Activated CD4-positive, alpha-beta T cell treated with anti-CD3 and anti-CD28 coated beads, Interleukin-2, amount 50 U/mL, for 1 hour (primary cell): ENCODE results near the gene CSNK2A1.

ENCODE experiments used
- DNase-seq: peaks from one replicate; pipeline ENCODE4 v3.0.0-alpha.2; 2020

Gene CSNK2A1

GRCh38 chr20:445514-446336 is 97.9 kb downstream of the CSNK2A1 start:
- no peak for DNase-seq

GRCh38 chr20:444862-445426 is 98.6 kb downstream of the CSNK2A1 start:
- no peak for DNase-seq

- no peak for DNase-seq
Observed at GRCh38 chr20:444117-444516, 99.5 kb downstream of the CSNK2A1 start.

- no peak for DNase-seq
Observed at GRCh38 chr20:443223-443775, 100.3 kb downstream of the CSNK2A1 start.

GRCh38 chr20:440636-441035 is 103.0 kb downstream of the CSNK2A1 start:
- DNase-seq = no peak

GRCh38 chr20:440148-440547 is 103.4 kb downstream of the CSNK2A1 start:
- DNase-seq = no peak

- DNase-seq = peak; percentile 52
Observed at GRCh38 chr20:438571-439469, 104.8 kb downstream of the CSNK2A1 start.

- DNase-seq = no peak
Observed at GRCh38 chr20:437787-438486, 105.7 kb downstream of the CSNK2A1 start.

- DNase-seq = no peak
Observed at GRCh38 chr20:436476-436875, 107.1 kb downstream of the CSNK2A1 start.

GRCh38 chr20:435558-435957 is 108.0 kb downstream of the CSNK2A1 start:
- no peak for DNase-seq

GRCh38 chr20:434661-435419 is 108.8 kb downstream of the CSNK2A1 start:
- DNase-seq = no peak

- DNase-seq = no peak
Observed at GRCh38 chr20:434221-434620, 109.4 kb downstream of the CSNK2A1 start.

GRCh38 chr20:433300-433975 is 110.2 kb downstream of the CSNK2A1 start:
- peak; percentile 40 for DNase-seq

GRCh38 chr20:432677-433299 is 110.8 kb downstream of the CSNK2A1 start:
- DNase-seq = no peak

- DNase-seq = no peak
Observed at GRCh38 chr20:432208-432607, 111.4 kb downstream of the CSNK2A1 start.

GRCh38 chr20:431012-431904 is 112.3 kb downstream of the CSNK2A1 start:
- DNase-seq = peak; percentile 38

- no peak for DNase-seq
Observed at GRCh38 chr20:430091-430999, 113.2 kb downstream of the CSNK2A1 start.

- no peak for DNase-seq
Observed at GRCh38 chr20:428658-429200, 114.9 kb downstream of the CSNK2A1 start.
